HG03095 (cell line): ENCODE results near the gene ARL15.

Experiments used
- ATAC-seq: cut with Tn5 transposase; IDR thresholded peaks from one replicate; pipeline ENCODE4 v1.9.1; 2021; ENCODE audit warnings: moderate library complexity; ENCODE audit not compliant: unreplicated experiment

The ARL15 gene

GRCh38 chr5:54254482-54255198, 55.7 kb downstream of the ARL15 start:
- no peak for ATAC-seq

DNA sequence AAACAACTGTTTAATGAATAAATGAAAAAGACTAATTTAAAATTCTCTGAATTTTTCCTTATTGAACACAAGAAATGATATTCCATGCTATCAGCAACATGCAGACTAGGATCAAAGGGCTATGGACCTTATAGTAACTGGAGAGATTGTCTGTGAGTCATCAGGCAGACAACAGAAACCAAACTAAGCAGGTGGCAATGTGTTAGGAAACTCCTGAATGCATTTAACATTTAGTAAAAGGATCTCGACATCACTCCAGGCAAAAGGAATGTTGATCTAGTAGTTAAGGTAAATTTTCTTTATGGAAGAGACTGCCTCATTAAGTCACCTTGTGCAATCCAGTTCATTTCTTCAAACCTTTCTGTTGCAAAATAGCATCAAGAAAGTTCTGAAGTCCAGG, 58.4 kb downstream of the ARL15 start:
- no peak for ATAC-seq

GRCh38 chr5:54249210-54250028, 61.0 kb downstream of the ARL15 start:
- ATAC-seq = no peak

DNA sequence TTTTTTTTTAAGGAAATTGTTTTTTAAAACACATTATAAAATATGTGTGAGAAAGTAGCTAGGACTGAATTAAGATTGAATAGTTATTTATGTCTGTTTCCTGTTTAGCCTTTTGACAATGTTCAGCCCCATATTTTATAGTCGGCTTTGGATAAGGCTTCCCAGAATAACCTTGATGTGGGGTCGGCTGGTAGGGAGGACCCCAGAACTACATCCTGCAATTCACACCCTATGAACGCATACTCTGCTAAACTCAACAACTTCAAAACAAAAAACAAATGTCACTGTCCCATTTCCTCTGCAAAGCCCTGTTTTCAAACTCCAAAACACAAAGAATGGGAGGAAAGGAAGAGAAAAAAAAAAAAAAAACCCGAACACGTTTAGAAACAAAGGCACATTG, 63.1 kb downstream of the ARL15 start:
- ATAC-seq = no peak

- no peak for ATAC-seq
These were observed 66.8 kb downstream of the ARL15 start for GRCh38 chr5:54243483-54244080.

DNA sequence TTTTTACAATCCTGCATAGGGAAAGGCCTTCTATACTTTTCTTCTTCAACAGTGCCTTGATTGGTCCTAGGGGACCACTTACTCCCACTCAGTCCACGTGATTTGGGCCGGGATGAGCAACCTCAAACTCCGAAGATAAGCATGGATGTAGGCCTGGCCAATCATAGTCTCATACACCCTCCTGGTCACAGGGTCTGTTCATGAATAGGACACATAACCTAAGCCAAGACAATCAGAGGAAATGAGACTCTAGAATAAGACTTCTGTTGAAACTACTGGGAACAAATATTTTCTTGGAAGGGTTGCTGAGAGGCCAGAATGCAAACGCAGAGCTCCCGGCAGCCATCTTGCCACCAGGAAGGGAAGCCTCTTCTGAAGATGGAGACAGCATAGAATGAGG, 68.1 kb downstream of the ARL15 start:
- ATAC-seq = no peak

DNA sequence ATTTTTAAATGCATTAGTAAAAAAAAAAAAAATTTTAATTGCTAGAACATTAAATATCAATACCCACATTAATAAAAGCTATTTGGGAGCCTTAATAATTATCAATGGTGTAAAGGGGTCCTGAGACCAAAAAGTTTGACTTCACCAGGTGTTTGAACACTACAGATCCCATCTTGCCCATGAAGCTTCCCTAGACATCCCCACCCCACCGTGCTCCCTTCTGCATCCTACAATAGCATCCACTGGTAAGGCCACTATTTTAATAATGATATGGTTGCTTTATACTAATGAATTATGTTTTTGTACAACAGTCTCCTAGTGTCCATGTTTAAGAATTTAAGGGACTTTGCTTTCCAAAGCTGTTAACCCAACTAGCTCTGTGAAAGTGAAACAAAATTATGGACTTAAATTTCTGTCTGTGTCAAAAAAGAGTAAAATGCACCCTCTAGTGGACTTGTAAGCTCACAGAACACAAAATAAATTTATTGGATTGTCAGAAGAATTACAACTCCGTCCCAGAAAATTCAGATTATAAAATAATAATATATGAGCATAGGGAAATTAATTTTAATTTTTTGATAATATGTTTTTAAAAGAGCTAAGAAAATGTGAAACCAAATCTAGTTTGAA, 76.0 kb downstream of the ARL15 start:
- no peak for ATAC-seq

- no peak for ATAC-seq
These were observed 79.3 kb downstream of the ARL15 start for GRCh38 chr5:54230936-54231685.

DNA sequence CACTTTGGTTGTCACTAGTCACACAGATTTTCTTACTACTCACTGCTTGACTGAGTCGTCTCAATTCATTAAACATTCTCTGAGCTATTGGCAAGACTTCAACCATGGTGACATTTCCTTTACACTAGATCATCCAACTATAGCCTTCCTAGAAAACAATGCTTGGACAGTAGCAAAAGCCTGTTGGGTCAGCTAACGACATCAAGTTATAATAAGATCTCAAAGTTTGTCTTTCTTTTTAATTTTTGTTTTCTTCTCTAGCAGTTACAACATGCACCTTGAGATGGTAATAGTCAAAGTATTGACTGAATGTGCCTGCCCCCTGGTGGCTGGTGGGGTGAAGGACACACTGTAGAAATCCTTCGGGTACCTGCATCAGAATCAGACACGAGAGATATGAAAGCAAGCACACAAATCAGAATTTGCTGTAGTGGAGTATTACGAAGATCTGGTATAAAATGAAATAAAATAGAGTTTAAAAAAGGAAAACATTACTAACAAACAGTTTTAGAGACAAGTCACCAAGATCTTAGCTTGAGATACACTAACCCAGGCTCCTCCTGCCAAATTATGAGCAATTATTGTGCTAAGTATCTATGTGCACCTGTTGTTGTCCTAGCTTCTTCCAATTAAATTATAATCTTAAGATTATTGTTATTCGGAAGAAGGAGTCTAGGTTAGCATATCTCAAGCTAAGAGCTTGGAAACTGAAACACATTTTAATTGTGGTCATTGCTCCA, 81.2 kb downstream of the ARL15 start:
- ATAC-seq = peak; percentile 94

- ATAC-seq = no peak
These were observed 82.6 kb downstream of the ARL15 start for GRCh38 chr5:54227759-54228158.

DNA sequence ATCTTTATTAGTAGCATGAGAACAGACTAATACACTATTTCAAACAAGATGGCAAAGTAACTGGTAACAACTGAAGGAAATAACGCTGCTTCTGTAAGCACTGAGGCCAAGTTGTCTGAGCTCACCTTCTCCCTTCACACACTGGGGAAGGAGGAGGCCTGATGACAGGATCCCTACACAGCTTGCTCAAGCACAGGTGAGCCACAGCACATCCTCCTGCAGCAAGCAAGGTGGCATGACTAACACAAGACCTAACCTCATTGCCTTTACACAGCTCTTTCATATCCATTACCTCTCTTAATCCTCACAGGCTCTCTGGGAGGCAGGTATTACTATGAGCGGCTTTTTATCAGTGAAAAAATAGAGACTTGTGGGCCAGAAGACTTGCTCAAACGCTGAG, 83.3 kb downstream of the ARL15 start:
- no peak for ATAC-seq

GRCh38 chr5:54226215-54226614, 84.2 kb downstream of the ARL15 start:
- no peak for ATAC-seq

- no peak for ATAC-seq
These were observed 86.1 kb downstream of the ARL15 start for GRCh38 chr5:54224103-54224826.

DNA sequence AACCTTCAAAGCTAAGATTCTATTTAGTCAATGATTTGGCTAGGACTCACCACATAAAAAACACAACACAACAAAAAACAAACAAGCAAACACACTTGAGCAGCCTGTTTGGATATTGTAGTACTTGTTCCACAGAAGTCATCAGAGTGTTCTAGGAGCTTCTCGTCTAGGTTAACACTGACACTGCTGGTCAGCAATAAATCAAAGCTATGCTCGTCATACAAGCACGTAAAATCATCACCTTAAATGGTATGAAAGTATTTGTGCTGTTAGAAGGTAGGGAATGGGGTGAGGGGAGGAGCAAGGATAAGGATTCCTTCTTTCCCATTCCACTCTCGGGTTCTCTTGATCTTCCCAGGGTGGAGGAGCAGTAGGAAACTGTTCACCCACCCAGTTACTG, 88.0 kb downstream of the ARL15 start:
- ATAC-seq = no peak

DNA sequence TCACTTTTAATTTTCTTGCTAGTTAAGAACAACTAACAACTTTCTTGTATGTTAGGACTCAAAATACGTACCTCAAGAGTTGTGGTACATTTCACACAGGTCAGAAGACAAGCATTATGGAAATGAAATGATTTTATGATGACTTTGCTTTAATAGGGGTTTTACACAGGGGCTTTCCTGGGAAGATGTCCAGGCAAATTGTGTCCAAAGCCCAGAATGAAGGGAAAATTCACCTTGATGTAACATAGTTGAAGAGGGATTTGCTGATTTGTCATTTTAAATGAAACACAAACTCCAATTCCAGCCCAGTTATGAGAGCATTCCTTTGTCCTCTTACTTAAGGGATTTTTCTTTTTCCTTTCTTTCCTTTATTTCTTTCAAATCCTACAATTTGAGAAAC, 89.2 kb downstream of the ARL15 start:
- ATAC-seq = no peak

- no peak for ATAC-seq
These were observed 89.9 kb downstream of the ARL15 start for GRCh38 chr5:54220230-54221040.

DNA sequence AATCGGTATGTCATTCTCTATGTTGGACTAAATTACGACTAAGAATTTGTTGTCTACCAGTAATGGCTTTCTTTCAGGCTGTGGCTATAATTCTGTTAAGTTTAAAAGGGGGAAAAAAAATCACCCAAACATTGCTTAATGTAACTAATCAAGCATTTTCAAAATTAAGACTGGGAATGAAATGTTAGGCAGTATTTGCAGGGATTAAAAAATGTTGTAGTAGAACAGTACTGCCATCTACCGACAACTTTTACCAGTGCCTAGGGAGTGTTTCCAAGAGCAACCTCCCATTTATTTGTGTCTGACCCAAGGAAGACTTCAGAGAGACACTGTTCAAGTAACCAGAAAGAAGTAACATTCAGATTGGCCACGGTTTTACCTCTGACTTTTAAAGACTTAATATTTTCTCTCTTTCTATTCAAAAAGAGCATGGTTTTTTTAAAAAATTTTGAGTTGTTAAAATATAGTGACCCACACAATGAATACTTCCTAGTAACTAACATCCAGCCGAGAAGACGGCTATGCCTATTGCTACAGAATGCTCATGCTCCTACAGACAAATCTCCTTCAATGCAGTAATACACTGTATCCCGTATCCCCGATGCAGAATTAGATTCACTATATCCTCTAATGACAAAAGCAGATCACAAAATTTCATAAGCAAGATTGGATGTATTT, 92.4 kb downstream of the ARL15 start:
- peak; percentile 63 for ATAC-seq

- no peak for ATAC-seq
These were observed 95.1 kb downstream of the ARL15 start for GRCh38 chr5:54215233-54215736.
